ENCODE measurements around the gene TCEAL7.

Gene TCEAL7

GRCh38 chrX:103367502-103367901, 37.5 kb downstream of the TCEAL7 start:
- Histone ChIP-seq H3K27ac (ENCODE audit: low read depth, low read length) (no peak overlapping the region), H3K36me3 (ENCODE audit: control insufficient read depth, insufficient read depth, low read length) (no peaks in the 10 kb centered on the region), H3K9me3 (ENCODE audit: control insufficient read depth, insufficient read depth, low read depth, low read length) (no peaks in the 10 kb centered on the region), H3K4me1 (ENCODE audit: control insufficient read depth, insufficient read depth, low read length) (peaks cover 14% of the 10 kb centered on the region), H3K4me3 (ENCODE audit: low read depth, low read length) (no peak overlapping the region), H3K27me3 (ENCODE audit: control insufficient read depth, insufficient read depth, low read length) (no peaks in the 10 kb centered on the region; the same call in 1 of the 2 replicates), H3K9ac (ENCODE audit: low read length) (no peak overlapping the region)

DNA sequence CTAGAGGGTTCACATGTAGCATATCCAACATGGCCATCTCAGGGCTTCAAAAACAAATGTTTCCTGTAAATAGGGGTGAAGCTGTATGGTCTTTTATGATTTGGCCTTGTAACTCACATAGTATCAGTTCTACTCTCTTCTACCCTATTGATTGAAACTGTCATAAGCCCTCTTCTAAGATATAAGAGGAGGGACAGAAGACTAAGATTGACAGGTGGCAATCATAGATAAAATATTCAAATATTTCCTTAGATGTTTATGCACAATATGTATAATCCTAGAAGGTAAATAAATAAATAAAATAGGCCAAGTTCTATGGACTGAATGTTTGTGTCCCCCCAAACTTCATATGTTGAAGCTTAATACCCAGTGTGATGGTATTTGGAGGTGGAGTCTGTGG, 39.4 kb downstream of the TCEAL7 start:
- H3K4me3 ChIP-seq (ENCODE audit: low read depth, low read length): no peak overlapping the region
- no peaks in the 10 kb centered on the region for H3K36me3 ChIP-seq (ENCODE audit: control insufficient read depth, insufficient read depth, low read length)
- no peak overlapping the region for H3K27ac ChIP-seq (ENCODE audit: low read depth, low read length)
- H3K9me3 ChIP-seq (ENCODE audit: control insufficient read depth, insufficient read depth, low read depth, low read length): no peaks in the 10 kb centered on the region
- H3K27me3 ChIP-seq (ENCODE audit: control insufficient read depth, insufficient read depth, low read length): no peaks in the 10 kb centered on the region; the same call in 1 of the 2 replicates
- no peak overlapping the region for H3K9ac ChIP-seq (ENCODE audit: low read length)
- peaks cover 16% of the 10 kb centered on the region for H3K4me1 ChIP-seq (ENCODE audit: control insufficient read depth, insufficient read depth, low read length)

DNA sequence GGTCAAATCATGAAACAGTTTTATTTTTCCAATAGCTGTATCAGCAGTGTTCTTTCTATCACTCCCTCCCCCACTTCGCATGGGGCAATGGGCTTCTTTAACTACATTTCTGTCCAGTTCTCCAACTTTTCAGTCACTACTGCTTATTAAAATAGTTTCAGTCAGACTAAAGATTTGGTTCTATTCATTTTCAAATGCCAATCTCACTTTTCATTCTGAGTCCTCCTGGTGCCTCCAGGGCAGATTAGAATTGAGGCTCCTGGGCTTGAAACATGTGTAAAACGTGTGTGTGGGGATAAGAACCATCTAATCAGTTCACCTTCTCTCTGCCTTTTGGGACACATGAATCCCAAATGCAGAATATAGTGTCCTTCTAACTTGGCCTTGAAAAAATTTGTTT, 42.8 kb downstream of the TCEAL7 start:
- Histone ChIP-seq H3K4me3 (ENCODE audit: low read depth, low read length) (no peak overlapping the region), H3K27me3 (ENCODE audit: control insufficient read depth, insufficient read depth, low read length) (no peaks in the 10 kb centered on the region; the same call in 1 of the 2 replicates), H3K9me3 (ENCODE audit: control insufficient read depth, insufficient read depth, low read depth, low read length) (no peaks in the 10 kb centered on the region), H3K36me3 (ENCODE audit: control insufficient read depth, insufficient read depth, low read length) (peaks cover 8% of the 10 kb centered on the region), H3K27ac (ENCODE audit: low read depth, low read length) (no peak overlapping the region), H3K4me1 (ENCODE audit: control insufficient read depth, insufficient read depth, low read length) (peaks cover 22% of the 10 kb centered on the region; the same call in 1 of the 2 replicates), H3K9ac (ENCODE audit: low read length) (no peak overlapping the region)

DNA sequence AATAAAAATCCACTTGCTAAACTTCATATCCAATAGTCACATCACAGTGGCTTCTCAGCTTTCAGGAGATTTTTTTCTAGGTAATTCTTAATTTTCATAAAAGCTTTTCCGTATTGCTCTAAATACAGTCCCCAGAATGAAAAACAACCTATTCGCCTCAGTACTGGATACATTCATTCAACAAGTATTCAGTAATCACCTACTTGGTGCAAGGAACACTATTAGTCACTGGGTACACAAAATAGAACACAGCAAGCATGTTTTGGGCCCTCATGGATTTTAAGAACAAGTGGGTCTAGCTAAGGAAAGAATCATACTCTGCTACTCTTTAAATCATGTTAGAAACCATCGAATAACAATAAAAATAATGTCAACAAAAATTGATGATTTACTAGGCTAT, 43.5 kb downstream of the TCEAL7 start:
- Histone ChIP-seq H3K9ac (ENCODE audit: low read length) (no peak overlapping the region), H3K27ac (ENCODE audit: low read depth, low read length) (no peak overlapping the region), H3K36me3 (ENCODE audit: control insufficient read depth, insufficient read depth, low read length) (peaks cover 13% of the 10 kb centered on the region), H3K4me3 (ENCODE audit: low read depth, low read length) (no peak overlapping the region), H3K27me3 (ENCODE audit: control insufficient read depth, insufficient read depth, low read length) (no peaks in the 10 kb centered on the region; the same call in 1 of the 2 replicates), H3K9me3 (ENCODE audit: control insufficient read depth, insufficient read depth, low read depth, low read length) (no peaks in the 10 kb centered on the region), H3K4me1 (ENCODE audit: control insufficient read depth, insufficient read depth, low read length) (peaks cover 20% of the 10 kb centered on the region; the same call in 1 of the 2 replicates)

GRCh38 chrX:103376118-103376978, 46.3 kb downstream of the TCEAL7 start, which contains the start of gene BEX3:
Gene BEX3 (plus strand): TSS chrX:103376538. CDS start chrX:103377522, 984 bp downstream.
- peak within 1 kb of the TSS; percentile 89 for H3K4me3 ChIP-seq (ENCODE audit: low read depth, low read length)

DNA sequence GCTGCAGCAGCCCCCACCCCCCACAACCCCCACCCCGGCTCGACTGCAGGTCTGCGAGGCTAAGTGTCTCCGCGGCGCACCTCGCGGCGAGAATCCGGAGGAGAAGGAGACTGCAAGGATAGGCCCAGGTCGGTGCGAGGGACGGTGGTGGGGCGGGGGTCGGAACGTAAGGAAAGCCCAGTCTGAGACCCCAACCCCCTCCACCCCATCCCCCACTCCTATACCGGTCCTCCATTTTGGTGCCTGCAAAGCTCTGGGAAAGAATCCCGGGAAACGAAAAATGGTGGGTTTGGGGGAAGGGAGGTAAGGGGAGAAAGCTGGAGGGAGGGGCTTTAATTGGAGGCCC, 46.9 kb downstream of the TCEAL7 start:
- H3K27ac ChIP-seq (ENCODE audit: low read depth, low read length): peak overlapping the region; percentile 78
- peak overlapping the region; percentile 77 for H3K9ac ChIP-seq (ENCODE audit: low read length)

More at GRCh38 chrX:103376118-103376978, 46.3 kb downstream of the TCEAL7 start, which contains the start of gene BEX3:
- H3K9me3 ChIP-seq (ENCODE audit: control insufficient read depth, insufficient read depth, low read depth, low read length): no peaks in the 10 kb centered on the region
- no peaks in the 10 kb centered on the region; the same call in 1 of the 2 replicates for H3K27me3 ChIP-seq (ENCODE audit: control insufficient read depth, insufficient read depth, low read length)
- peak within 1 kb of the TSS; percentile 98 for H3K27ac ChIP-seq (ENCODE audit: low read depth, low read length)
- peaks cover 20% of the 10 kb centered on the region; the same call in 1 of the 2 replicates for H3K4me1 ChIP-seq (ENCODE audit: control insufficient read depth, insufficient read depth, low read length)
- H3K9ac ChIP-seq (ENCODE audit: low read length): peak within 1 kb of the TSS; percentile 97
- peaks cover 29% of the 10 kb centered on the region for H3K36me3 ChIP-seq (ENCODE audit: control insufficient read depth, insufficient read depth, low read length)

GRCh38 chrX:103378990-103379389, 49.0 kb downstream of the TCEAL7 start:
- H3K27me3 ChIP-seq (ENCODE audit: control insufficient read depth, insufficient read depth, low read length): no peaks in the 10 kb centered on the region; the same call in 1 of the 2 replicates
- H3K9ac ChIP-seq (ENCODE audit: low read length): no peak overlapping the region
- H3K36me3 ChIP-seq (ENCODE audit: control insufficient read depth, insufficient read depth, low read length): peaks cover 29% of the 10 kb centered on the region
- no peak overlapping the region for H3K4me3 ChIP-seq (ENCODE audit: low read depth, low read length)
- no peak overlapping the region for H3K27ac ChIP-seq (ENCODE audit: low read depth, low read length)
- peaks cover 3% of the 10 kb centered on the region; the same call in 1 of the 2 replicates for H3K9me3 ChIP-seq (ENCODE audit: control insufficient read depth, insufficient read depth, low read depth, low read length)
- peaks cover 14% of the 10 kb centered on the region; the same call in 1 of the 2 replicates for H3K4me1 ChIP-seq (ENCODE audit: control insufficient read depth, insufficient read depth, low read length)

More for the DNA sequence above, 46.9 kb downstream of the TCEAL7 start:
- Histone ChIP-seq H3K27me3 (ENCODE audit: control insufficient read depth, insufficient read depth, low read length) (no peaks in the 10 kb centered on the region; the same call in 1 of the 2 replicates), H3K36me3 (ENCODE audit: control insufficient read depth, insufficient read depth, low read length) (peaks cover 29% of the 10 kb centered on the region), H3K4me3 (ENCODE audit: low read depth, low read length) (peak overlapping the region; percentile 89), H3K9me3 (ENCODE audit: control insufficient read depth, insufficient read depth, low read depth, low read length) (no peaks in the 10 kb centered on the region; the same call in 1 of the 2 replicates), H3K4me1 (ENCODE audit: control insufficient read depth, insufficient read depth, low read length) (peaks cover 20% of the 10 kb centered on the region; the same call in 1 of the 2 replicates)

Measured in HUES6 (cell line).